B cell (primary cell): ENCODE data around the gene SLC1A2.

Source experiments
- EZH2 ChIP-seq: IDR thresholded peaks from 2 replicates; pipeline ENCODE4 v1.6.1; 2012; ENCODE audit warnings: borderline replicate concordance, low read depth, mild to moderate bottlenecking, moderate library complexity, low read length; ENCODE audit not compliant: insufficient read depth, poor library complexity, severe bottlenecking
- TF ChIP-seq, protein P1 (sequence below): fragments of 200-600 bp; IDR thresholded peaks from one replicate; pipeline ENCODE4 v1.8.0; 2022; ENCODE audit warnings: antibody characterized with exemption, mild to moderate bottlenecking

DNA sequence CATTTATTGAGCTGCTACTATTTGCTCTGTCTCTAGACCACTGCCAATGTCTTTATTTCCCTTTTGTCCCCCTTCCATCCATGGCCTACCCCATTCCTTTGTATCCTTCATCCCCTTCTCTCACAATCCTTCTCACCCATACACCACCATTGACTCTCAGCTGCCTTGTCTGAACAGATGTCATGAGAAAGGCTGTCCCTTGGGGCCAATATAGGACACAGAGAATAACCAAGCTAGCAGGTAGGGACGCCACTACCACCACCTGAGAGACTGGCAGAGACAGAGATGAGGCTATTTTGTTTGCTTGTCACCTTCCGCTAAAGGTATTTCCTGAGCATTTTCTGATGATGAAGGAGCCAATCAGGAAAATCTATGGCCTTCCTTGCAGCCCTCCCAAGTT, 141.5 kb downstream of the SLC1A2 start:
- no peak for TF ChIP-seq EZH2
- TF ChIP-seq, protein P1, sequence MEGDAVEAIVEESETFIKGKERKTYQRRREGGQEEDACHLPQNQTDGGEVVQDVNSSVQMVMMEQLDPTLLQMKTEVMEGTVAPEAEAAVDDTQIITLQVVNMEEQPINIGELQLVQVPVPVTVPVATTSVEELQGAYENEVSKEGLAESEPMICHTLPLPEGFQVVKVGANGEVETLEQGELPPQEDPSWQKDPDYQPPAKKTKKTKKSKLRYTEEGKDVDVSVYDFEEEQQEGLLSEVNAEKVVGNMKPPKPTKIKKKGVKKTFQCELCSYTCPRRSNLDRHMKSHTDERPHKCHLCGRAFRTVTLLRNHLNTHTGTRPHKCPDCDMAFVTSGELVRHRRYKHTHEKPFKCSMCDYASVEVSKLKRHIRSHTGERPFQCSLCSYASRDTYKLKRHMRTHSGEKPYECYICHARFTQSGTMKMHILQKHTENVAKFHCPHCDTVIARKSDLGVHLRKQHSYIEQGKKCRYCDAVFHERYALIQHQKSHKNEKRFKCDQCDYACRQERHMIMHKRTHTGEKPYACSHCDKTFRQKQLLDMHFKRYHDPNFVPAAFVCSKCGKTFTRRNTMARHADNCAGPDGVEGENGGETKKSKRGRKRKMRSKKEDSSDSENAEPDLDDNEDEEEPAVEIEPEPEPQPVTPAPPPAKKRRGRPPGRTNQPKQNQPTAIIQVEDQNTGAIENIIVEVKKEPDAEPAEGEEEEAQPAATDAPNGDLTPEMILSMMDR, result no peak
